Inflammatory macrophage treated with lipopolysaccharide for 1 hour (primary cell): ENCODE data around the gene PALD1.
"Not testable (repeated sequence)": the region's sequence is repeated elsewhere in the genome, so short reads cannot be mapped to it uniquely, and the experiment has no call there.

Experiments used
- DNase-seq, 2 donors: peaks; one replicate each; pipeline ENCODE4 v3.0.0-alpha.2; 2020 to 2022

PALD1 gene

DNA sequence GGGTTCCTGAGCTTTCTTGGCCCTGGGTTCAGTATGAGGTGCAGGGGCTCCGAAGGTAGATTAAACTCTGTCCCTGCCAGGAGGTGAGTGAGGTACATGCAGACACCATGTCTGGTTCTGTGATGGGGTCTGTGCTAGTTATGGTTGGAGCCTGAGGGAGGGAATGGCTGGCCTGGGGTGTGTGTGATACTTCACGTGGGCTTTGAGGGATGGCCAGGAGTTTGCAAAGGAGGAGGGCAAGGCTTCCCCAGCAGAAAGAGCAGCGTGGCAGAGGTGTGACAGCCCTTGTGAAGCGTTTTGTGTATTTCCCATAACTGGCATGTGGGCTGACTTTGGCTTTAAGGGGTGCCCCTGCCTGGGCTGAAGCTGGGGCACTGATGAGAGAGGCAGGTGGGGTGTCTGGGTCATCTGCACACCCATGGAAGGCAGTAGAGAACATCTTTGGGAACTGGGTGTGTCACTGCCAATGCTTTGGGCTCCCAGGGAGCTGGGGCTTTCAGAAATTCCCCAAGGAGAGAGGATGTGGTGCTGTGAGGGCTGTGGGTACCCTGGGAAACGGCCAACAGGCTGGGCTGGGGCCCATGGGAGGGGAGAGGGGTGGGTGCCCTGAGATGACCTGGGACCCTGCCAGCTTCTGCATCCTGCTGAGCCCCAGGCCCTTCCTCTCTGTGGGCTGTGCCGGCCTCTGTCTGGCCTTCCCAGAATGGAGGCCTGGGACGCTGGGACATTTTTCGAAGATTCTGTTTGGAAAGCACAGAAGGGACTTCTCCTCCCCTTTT lies 4.6 kb downstream of the PALD1 start:
- DNase-seq, result no peak

DNA sequence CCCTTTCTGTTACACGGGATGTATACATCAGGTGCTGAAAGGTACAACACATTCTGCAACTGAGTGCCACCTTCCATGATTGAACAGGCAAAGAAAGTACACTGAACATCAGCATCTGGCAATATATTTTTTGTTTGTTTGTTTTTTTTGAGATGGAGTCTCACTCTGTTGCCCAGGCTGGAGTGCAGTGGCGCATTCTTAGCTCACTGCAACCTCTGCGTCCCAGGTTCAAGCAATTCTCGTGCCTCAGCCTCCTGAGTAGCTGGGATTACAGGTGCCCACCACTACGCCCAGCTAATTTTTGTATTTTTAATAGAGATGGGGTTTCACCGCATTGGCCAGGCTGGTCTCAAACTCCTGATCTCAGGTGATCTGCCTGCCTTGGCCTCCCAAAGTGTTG lies 5.3 kb downstream of the PALD1 start:
- not testable (repeated sequence) for DNase-seq

DNA sequence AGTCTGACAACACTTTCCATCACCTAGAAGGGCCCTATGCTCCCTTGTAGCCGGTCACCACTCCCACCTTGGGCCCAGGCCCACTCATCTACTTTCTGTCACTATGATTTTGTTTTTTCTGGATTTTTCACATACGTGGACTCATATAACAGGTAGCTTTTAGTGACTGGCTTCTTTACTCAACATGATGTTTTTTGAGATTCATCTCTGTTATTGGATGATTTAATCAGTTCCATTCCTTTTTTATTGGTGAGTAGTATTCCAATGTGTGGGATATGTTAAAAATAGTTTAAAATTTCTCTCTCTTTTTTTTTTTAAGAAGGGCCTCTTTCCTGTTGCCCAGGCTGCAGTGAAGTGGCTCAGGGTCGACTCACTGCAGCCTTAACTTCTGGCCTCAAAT lies 9.3 kb downstream of the PALD1 start:
- DNase-seq, result no peak

DNA sequence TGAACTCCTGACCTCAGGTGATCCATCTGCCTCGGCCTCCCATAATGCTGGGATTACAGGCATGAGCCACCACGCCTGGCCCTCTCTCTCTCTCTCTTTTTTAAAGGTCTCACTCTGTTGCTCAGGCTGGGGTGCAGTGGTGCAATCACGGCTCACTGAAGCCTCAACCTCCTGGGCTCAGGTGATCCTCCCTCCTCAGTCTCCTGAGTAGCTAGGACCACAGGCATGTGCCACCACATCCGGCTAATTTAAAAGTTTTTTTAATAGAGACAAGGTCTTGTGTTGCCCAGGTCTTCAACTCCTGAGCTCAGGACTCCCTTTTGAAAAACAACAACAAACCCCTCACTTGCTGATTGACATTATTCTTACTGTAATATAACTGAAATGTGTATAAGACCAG lies 11.6 kb downstream of the PALD1 start:
- DNase-seq, result no peak

DNA sequence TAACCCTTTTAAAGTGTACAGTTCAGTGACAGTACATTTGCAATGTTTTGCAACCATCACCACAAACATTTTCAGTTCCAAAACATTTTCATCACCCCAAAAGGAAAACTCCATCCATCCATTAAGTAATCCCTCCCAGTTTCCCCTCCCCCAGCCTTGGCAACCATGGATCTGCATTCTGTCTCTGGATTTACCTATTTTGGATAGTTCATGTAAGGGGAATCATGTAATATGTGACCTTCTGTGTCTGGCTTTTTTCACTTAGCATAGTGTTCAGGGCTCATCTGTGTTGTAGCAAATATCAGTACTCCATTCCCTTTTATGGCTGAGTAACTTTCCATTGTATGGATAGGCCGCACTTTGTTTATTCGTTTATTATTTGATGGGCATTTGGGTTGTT lies 13.0 kb downstream of the PALD1 start:
- no peak for DNase-seq

DNA sequence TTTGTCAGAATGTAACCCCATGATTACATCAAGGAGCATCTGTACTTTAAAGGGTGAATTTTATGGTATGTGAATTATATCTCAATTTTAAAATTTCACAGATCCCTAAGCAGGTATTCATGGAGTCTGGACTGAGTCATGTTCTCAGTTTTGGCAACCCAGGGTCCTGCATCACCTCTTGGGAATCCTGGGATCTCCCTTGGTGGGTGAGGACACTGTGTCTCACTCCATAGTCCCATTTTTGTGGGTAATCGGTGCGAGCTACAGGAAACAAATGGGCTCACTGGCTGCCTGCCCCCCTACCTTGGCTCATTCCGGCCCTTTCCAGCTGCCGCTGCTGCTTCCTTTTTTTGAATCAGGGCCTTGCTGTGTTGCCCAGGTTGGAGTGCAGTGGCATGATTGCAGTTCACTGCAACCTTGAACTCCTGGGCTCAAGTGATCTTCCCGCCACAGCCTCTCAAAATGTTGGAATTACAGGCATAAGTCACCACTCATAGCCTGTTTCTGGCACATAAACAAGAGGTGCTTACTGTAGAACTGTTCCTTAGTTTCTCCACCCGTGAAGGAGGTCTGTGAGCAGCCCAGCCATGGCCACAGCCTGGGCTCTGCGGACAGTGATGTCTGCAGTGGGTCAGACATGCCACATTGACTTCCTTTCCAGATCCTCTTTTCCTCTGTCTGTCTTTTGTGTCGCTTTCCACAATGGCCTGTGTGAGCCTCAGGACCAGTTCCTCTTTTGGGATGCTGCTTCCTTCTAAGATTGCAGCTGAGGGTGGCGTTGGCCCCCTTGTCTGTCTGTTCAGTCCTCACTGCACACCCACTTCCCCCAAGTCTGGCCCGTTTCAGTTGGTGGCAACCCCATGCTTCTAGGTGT lies 14.5 kb downstream of the PALD1 start:
- DNase-seq, result peak; percentile 61 to 68

DNA sequence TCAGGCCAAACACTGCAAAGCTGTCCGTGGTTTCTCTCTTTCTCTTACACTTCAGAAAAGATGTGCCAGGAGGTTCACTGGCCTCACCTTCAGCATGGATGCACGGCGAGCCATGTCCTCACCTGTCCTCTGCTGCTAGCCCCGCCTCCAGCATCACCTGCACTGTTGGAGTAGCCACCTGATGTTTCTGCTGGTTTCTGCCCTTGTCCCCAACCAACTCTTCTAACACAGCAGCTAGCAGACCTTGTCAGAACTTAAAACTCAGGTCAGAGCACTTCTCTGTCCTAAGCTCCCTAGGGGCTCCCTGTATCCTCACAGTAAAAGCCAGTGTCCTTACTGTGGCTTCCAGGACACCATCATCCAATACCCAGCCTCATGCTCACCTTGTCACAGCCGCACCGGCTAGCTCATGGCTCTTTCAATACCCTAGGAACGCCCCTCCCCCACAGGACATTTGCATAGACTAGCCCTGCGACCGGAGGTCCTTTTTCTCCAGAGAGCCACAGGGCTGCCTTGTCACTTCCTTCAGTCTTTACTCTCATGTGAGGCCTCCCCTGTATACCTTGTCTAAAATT lies 15.2 kb downstream of the PALD1 start:
- DNase-seq, result no peak

DNA sequence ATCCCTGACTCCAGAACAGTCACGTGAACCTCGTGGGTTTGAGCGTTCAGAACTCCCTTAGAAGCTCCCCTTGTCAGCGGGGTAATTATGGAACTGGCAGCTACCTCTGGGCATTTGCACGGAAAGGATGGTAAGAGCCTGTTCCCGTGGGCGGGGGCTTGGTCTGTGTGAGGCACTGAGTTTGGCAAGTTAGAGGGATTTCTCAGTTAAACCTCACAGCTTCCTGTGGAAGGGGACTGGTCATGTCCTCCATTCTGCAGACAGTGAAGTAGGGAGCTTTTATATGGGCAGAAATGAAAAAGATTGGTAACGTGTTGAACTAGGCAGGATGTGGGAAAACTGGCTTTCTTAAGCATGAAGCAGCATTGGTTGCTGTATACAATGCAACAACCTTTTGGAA lies 16.0 kb downstream of the PALD1 start:
- peak; percentile 61 to 65 for DNase-seq

DNA sequence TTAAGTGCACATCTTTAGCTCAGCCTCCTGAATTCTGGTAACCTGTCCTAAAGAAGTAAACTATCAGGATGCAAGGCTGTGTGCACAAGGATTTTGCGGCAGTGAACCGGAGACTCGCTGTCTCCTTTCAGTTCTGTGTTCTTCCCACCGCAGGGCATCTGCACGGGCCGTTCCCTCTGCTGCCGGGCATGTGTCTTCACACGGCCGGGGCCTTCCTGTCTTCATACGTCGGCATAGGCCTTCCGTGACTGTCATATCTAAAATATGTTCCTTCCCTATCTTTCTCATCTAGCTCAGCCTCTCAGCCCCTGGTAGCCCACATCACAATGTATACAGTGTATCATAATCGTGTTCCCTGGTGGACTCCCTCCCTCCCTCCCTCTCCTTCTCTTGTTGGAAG lies 16.4 kb downstream of the PALD1 start:
- DNase-seq, result peak; percentile 9 to 11

DNA sequence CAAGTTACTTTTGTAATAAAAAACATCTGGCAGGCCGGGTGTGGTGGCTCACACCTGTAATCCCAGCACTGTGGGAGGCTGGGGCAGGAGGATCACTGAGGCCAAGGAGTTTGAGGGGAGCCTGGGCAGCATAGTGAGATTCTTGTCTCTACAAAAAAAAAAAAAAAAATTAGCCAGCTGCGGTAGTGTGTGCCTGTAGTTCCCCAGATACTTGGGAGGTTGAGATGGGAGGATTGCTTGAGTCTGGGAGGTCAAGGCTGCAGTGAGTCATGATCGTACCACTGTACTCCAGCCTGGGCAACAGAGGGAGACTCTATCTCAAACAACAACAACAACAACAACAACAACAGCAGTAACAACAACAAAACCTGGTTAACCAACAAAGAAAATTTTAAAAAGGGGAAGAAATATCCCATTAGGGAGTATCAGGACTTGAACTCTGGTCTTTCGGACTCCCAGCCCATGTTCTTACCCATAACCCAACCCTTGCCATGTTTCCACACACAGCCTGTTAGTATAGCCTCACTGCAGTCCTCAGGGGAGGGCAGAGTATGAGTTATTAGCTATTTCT lies 17.2 kb downstream of the PALD1 start:
- no peak for DNase-seq

DNA sequence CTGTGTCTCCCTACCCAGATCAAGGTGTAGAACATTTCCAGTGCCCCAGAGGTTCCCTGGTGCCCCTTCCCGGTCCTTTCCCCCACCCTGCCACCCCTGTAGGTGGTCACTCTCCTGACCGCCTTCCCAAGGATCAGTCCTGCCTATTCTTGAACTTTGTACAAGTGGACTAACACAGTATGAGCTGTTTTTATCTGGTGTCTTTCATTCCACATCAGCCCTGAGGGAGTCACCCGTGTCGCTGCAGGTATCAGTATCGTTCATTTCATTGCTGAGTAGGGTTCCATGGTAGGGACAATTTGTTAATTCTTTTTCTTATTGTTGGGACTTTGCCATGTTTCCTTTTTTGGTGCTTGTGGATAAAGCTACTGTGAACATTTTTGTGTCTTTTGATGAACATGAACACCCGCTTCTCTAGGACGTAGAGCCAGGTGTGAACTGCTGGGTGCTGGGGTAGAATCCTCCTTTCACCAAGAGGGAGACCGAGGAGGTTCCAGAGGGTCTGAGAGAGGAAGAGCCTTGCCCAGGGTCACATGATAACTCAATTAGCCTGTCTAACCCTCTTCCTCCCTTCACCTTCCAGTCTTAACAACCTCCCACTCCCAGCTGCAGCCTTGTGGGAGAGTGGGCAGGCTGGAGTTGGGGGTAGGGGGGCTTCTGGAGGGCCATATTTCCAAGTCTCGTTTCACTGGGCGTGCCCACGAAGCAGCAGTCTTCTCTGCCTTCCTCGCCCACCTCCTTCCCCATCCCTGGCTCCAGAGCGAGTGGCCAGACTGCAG lies 18.0 kb downstream of the PALD1 start:
- DNase-seq, result no peak

DNA sequence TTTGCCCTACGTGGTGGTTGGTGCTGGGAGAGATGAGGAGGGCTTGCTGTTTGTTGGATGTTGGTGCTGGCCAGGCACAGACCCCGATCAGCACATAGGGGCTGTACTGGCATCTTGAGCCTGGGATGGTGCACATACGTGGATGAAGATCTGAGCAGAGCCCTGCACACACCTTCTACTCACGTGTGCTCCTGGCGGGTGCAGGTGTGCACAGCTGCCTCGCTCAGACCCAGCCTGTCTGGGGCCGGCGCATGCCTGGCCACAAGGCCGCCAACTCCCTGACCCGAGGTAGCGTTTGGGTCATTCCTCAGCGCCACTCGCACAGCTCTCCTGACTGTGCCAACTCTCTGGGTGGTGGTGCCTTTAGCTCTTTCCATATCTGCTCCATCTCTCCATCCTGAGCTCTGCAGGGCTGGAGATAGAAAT lies 18.6 kb downstream of the PALD1 start:
- no peak for DNase-seq

DNA sequence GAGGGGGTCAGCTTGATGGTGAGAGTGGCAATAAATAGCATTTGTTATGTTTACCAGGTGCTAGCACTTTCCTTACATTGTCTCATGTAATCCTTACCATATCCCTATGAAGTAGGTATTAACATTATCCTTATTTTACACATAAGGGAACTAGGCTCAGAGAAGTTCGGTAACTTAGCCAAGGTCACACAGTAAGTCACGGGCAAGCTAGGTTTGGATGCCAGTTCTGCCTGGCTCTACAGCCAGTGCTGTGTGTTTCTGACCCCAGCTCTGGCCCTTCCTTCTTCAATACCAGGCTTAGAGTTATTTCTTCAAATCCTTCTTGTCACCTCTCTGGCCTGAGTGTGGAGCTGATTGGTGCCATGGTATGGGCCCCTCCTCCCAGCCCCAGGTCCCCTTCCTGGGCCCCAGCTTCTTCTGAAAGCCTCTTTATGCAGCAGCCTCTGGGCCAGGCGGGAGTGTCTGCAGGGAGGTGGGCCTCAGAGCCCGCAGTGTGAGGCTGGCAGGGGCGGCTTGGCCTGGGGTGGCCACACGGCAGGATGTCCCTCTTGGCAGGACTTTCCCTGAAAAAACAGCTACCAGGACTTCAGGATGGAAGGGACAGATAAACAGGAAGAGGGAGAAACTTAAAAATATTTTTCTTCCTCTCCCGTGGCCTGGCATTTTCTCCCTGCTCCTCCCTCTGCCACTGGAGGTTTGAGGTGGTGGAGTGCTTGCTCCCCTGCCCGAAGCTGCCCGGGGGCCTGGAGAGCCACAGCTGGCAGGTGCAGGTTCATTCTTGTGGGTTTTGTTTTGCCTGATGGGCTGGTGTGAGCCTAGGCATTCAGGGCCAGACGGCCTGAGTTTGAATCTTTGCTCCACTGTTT lies 20.6 kb downstream of the PALD1 start:
- DNase-seq, result no peak

DNA sequence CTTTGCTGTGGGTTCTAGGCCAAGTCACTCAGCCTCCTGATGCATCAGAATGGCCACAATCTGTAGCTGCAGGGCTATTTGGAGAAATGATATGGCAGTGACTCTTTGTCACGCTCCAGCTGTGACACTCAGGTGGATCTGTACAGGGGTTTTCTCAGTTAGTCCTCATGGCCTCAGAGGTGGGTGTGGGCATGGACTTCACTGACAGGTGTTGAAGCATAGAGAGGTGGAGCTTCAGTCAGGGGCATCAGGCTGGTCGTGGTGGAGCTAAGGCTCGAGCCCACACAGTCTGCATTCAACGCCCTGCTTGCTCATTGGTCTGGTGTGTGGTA lies 21.2 kb downstream of the PALD1 start:
- no peak for DNase-seq

DNA sequence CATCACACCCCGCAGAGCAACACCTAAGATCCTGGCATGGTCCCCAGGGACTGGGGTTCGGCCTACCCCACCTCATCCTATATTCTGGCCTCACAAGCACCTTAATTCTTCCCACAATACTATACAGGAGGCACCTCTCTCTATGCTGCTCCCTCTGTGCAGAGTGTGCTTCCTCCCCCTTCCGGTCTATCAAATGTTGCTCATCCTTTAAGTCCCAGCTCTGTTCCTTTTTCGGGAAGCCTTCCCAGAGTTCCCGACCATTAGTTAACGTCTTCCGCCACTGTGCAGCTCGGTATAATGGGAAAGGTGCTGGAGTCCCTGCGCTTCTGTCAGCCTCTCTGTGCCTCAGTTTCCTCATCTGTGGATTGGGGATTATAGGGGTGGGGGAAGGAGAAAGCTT lies 21.8 kb downstream of the PALD1 start:
- DNase-seq, result no peak

DNA sequence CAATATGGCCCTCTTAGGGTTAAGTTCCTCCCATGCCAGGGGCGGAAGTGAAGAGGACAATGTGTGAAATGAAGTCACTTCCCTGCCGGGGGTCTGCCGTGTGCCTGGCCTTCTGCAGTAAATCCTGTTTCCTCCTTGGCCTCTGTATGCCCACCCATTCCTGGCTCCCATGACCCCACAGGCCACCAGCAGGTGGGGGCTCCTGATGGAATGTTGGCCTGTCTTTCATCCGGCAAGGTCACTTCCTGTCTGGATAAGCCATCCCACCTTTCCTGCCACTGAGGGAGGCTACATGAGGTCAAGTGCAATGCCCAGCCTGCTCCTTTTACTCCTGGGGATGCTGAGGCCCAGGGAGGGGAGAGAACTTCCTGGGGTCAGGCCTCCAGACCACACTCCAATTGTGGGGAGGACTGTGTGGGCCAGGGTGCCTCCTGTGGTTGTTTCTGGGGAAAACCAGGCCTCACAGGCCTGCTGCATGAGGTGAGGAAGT lies 22.3 kb downstream of the PALD1 start:
- DNase-seq, result no peak

DNA sequence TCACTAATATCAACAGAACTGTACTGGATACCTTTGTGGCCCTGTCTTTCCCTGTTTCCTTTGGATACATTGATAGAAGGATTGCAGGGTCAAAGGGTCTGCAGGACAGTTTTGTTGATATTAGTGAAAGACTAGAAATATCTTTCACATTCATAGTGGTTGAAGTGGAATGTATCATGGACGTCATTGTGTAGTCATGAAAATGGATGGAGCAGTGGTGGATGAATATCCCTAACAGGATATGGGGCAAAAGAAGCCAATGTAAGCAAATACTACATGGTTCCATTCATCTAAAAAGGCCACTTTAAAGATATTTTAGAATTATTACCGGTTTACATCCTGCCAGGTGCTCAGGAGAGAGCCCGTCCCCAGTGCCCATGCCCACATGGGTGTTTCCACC lies 23.8 kb downstream of the PALD1 start:
- DNase-seq, result no peak

DNA sequence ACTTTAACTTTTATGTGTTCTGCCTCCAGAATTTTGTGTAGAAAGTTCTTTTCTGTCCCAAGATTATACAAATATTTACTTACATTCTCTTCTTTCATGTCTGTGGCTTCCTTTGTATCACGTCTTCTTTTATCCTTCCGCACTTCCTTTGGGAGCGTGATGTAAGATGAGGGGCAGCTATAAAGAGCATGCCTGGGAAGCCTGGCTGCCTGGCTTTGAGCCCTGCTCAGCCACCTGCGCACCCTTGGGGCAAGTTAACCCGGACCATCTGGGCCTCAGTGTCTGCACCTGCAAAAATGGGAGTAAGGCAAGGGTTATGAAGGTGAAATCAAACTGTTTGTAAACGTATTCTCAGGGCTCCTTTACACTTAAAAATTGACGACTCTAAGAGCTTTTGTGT lies 25.2 kb downstream of the PALD1 start:
- no peak for DNase-seq

DNA sequence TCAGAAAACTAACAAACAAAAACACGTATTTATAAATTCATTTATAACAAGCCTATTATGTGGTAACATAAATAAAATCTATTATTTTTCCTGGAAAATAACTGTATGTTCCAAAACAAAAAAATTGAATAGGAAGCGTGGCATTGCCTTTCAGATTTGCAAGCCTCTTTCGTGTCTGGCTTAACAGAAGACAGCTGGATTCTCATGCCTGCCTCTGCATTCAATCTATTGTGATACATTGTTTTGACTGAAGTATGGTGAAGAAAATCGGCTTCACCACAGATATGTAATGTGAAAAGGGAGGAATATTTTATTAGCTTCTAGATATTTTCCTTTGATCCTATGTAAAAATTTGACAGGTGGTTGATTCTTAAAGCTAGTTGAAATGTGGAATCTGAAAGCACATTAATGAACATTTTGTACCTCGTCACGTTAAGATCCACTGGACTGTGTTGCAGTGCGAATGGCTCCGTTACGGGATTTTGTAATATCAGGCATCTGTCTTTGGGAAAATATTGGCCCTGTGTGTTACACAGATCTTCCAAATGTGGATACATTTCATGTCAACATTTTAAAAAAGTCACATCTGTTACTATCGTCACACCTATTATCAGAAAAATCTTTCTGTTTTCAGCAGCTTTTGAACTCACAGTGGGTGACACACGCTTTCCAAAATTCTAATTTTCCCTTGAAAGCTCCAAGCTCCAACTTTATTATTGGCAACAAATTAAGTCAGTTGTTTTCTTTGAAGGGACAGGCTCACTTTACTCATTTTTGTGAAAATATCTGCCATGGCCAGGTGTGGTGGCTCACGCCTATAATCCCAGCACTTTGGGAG lies 26.2 kb downstream of the PALD1 start:
- DNase-seq, result no peak

DNA sequence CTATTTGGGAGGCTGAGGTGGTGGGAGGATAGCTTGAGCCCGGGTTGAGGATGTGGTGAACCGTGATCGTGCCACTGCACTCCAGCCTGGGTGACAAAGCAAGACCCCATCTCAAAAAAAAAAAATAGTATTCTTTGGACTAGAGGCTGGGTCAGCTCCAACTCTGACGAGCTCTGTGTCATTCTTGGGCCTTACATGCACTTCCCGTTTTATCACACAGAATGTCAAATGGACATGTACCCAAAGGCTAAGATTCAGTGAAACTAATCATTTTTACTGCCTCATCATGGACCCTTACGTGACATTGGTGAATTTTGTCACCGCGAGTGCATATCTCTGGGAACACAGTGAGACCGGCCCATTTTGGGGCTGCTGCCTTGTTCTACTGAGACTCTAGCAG lies 27.3 kb downstream of the PALD1 start:
- no peak for DNase-seq

DNA sequence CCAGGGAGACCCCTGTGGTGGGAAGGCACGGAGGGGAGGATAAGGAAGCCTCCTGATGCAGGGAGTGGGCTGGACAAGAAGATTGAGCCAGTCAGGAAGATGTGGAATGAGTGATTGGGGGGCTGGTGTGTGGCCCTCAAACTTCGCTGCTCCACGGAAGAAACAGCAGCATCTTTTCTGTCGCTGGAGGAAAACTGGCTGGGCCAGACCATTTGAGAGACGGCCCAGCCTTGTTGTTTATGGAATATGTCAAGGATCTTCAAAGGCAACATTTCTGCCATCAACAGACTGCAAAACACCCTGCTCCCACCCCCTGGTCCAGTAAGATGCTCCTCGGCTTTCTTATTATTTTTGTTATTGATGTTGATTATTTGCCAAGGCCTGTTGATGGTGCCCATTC lies 29.4 kb downstream of the PALD1 start:
- no peak for DNase-seq
